Gastrocnemius medialis (tissue), 4 donors: ENCODE data around the gene PRKRIP1.

ENCODE experiments used
- POLR2A ChIP-seq, 2 donors: fragments of 450-650 bp; IDR thresholded peaks; one replicate each; pipeline ENCODE4 v1.6.1; 2017; ENCODE audit warnings: antibody characterized with exemption in 2 of 2, mild to moderate bottlenecking in 2 of 2, moderate library complexity in 2 of 2
- TF ChIP-seq, protein P1 (sequence below), 5 experiments: fragments of 450-650 bp in 3 of 5; fragments of 200-600 bp in 2 of 5; sonication (generic) in 2 of 5; IDR thresholded peaks in 4 of 5; conservative IDR thresholded peaks in 1 of 5; 1 replicate in 4 of 5; 2 replicates in 1 of 5; pipeline ENCODE4 v1.5.1; 2016 to 2019; ENCODE audit warnings: antibody characterized with exemption in 5 of 5, mild to moderate bottlenecking in 3 of 5, moderate library complexity in 3 of 5

DNA sequence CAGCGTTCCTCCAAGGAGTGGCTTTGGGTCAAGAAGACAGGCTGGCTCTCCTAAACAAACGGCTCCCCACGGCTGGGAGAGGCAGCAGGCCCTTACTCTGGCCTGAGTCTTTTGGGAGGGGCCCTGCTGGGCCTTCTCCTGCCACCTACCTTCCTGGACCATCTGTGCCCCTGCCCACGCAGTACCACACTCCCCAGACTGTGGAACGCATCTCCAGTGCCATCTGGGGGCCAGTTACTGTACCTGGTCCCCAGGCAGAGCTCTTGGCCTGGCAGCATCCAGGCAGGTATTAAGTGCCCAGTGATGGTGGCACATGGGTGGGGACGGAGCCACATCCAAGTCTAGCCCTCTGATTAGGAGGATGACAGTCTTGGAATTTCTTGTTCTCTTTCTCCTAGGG, 54.1 kb downstream of the PRKRIP1 start:
- TF ChIP-seq, protein P1, sequence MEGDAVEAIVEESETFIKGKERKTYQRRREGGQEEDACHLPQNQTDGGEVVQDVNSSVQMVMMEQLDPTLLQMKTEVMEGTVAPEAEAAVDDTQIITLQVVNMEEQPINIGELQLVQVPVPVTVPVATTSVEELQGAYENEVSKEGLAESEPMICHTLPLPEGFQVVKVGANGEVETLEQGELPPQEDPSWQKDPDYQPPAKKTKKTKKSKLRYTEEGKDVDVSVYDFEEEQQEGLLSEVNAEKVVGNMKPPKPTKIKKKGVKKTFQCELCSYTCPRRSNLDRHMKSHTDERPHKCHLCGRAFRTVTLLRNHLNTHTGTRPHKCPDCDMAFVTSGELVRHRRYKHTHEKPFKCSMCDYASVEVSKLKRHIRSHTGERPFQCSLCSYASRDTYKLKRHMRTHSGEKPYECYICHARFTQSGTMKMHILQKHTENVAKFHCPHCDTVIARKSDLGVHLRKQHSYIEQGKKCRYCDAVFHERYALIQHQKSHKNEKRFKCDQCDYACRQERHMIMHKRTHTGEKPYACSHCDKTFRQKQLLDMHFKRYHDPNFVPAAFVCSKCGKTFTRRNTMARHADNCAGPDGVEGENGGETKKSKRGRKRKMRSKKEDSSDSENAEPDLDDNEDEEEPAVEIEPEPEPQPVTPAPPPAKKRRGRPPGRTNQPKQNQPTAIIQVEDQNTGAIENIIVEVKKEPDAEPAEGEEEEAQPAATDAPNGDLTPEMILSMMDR (IDR thresholded peaks at IDR 0.05 in 4 of 5, conservative IDR thresholded peaks at IDR 0.05 in 1 of 5): peak in 1 of 5 experiments; percentile 6
- TF ChIP-seq POLR2A (IDR thresholded peaks at IDR 0.05): no peak
